GM13977 (cell line): ENCODE results near the gene RIPK4.

Experiments used
- DNase-seq: peaks from one replicate; pipeline ENCODE4 v3.0.0; 2012; ENCODE audit warnings: low spot score
- CTCF ChIP-seq: IDR thresholded peaks from 2 replicates; pipeline ENCODE4 v1.5.1; 2012; ENCODE audit warnings: mild to moderate bottlenecking, control low read depth; ENCODE audit not compliant: insufficient read depth; ENCODE audit errors: extremely low read depth, missing control alignments
- in situ Hi-C: fragments of 300-500 bp; cut with MboI; formaldehyde crosslinking; loops from one replicate; pipeline ENCODE4 v1.12.0; 2022; ENCODE audit warnings: low sequenced_read_pairs, low pct_unique_long_range_greater_than_20kb, mixed read lengths, inconsistent platforms; ENCODE audit not compliant: unreplicated experiment

Gene RIPK4

DNA sequence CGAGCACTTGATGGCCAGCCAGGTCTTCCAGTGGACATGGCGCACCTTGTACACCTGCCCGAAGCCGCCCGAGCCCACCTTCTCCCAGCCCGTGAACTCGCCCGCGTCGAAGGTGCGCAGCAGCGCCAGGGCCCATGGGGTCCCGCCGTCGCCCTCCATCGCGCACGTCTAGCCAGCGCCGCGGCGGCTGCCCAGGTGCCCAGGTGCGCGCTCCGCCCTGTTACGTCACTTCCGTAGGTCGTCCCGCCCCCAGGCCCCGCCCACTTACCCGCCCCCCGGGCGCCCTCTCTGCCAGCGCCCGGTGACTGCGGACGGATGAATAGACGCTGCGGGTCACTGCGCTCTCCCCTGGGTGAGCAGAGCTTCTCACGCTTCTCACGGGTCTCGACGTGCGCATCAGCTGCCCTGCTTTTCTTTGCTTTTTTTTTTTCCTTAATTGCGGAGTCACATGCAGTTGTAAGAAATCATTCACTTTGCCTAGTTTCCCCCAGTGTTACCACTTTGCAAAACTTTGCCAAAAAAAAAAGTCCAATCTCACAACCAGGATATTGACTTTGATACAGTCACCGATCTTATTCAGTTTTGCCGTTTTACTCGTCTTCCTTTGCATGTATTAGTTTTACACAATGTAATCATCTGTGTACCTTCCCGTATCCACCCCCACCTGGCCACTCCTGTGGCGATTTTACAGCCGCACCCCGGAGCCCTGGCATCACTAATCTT, at the start of gene RIPK4:
Gene RIPK4 (minus strand): TSS at position 170 of the 723 bp plus-strand sequence. CDS start 11 bp downstream, at position 159.
- in situ Hi-C loops = no loop called here
- TF ChIP-seq CTCF = no peak

GRCh38 chr21:41815652-41816582, 49.1 kb upstream of the RIPK4 start:
- in situ Hi-C loops = no loop called here
- TF ChIP-seq CTCF = no peak
- no peak for DNase-seq

More for the DNA sequence above, at the start of gene RIPK4:
- DNase-seq = peak; percentile 88

GRCh38 chr21:41813226-41813625, 46.4 kb upstream of the RIPK4 start:
- in situ Hi-C loops = no loop called here
- no peak for DNase-seq
- TF ChIP-seq CTCF = no peak

- no peak for DNase-seq
- in situ Hi-C loops = no loop called here
- TF ChIP-seq CTCF = no peak
Observed at GRCh38 chr21:41812679-41813078, 45.8 kb upstream of the RIPK4 start.

DNA sequence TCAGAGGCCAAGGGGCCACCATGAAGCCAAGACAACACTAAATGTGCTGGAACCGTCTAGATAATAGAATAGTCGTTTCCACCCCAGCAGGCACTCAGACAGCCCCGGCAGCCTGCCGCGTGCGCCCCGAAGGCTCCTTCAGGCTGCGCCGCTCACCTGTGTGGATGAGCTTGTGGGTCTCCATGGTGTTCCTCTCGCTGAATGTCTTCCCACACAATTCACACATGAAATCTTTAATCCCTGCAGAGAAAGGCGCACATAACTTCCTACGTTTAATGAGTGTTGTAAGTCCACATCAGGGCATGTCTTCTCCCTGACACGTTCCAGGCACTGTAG, 43.7 kb upstream of the RIPK4 start:
- DNase-seq = no peak
- in situ Hi-C loops = no loop called here
- TF ChIP-seq CTCF = no peak

DNA sequence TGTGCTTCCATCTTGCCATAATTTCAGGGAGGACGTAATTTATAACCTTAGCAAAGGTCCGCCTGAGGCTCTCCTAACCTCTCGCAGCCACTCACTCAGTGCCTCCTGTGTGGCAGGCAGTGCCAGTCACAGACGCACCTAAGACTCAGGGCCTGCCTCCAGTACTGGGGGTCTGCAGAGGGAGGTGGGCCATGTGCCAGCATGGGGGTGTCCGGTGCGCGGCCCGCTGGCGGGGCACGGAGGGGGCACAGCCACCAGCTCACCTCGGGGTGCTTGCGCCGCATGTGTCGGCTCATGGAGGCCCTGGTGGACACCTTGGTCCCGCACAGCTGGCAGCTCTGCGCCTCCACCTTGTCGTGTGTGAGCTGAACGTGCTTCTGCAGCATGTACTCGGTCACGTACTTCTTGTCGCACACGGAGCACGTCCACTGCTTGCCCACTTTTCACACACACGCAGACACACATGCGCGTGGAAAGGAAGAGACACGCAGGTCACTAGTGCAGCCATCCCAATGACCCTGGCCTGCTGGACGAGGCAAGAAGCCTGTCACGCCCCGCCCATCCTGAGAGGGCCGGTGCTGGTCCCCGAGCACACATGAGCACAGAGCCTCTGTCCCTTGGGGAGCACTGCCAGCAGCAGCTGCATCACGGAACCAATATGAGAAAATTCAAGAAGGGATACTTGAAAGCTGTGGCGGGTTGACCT, 43.2 kb upstream of the RIPK4 start:
- peak; percentile 23 for DNase-seq
- in situ Hi-C loops = no loop called here
- TF ChIP-seq CTCF = no peak
